Dermis blood vessel endothelial cell (primary cell): ENCODE results near the gene PTGES. TPM values are rescaled to one million over a fixed set of nuclear protein-coding genes. Genes with fewer than 3 reads are reported as not detected.

Experiments
- total RNA-seq: library from RNA; depleted of rRNA; stranded (reverse); fragments of >200 nt; gene quantifications from 2 replicates; pipeline ENCODE4 v1.2.3, GENCODE V29; 2014

The PTGES gene
- total RNA-seq, 1 donor from 2014 or later: 0.51 TPM

Other genes with a start within 250 kb of the PTGES start
- gene C9orf50, start 131.9 kb downstream of the PTGES start, total RNA-seq: not detected in 2 replicates
- gene NTMT1, start 126.9 kb downstream of the PTGES start, total RNA-seq: 15.7 and 20.1 TPM in 2 replicates
- gene ASB6, start 110.9 kb downstream of the PTGES start, total RNA-seq: 17.9 and 21.5 TPM in 2 replicates
- 0.56 and 1.2 TPM in 2 replicates for gene PRRX2, start 87.4 kb downstream of the PTGES start, total RNA-seq
- 33.5 and 34.6 TPM in 2 replicates for gene TOR1B, start 50.1 kb upstream of the PTGES start, total RNA-seq
- 38.0 and 38.8 TPM in 2 replicates for gene TOR1A, start 71.1 kb upstream of the PTGES start, total RNA-seq
- gene C9orf78, start 82.2 kb upstream of the PTGES start, total RNA-seq: 37.4 and 49.5 TPM in 2 replicates
- gene USP20, start 82.4 kb upstream of the PTGES start, total RNA-seq: 8.7 and 11.2 TPM in 2 replicates